IPS DF 6.9 (cell line): ENCODE results near the gene JAZF1.

Source experiments
- DNase-seq: peaks from one replicate; pipeline ENCODE4 v3.0.0-alpha.2; 2013; ENCODE audit warnings: low read depth, low spot score
- H3K27ac ChIP-seq: one replicate; pipeline ENCODE4 v1.5.1; 2013; ENCODE audit warnings: low read length, control low read depth
- H3K27me3 ChIP-seq: 2 replicates; pipeline ENCODE4 v1.6.1; 2013; ENCODE audit warnings: mild to moderate bottlenecking, low read length; ENCODE audit not compliant: control insufficient read depth, insufficient read depth
- H3K36me3 ChIP-seq: 2 replicates; pipeline ENCODE4 v1.6.1; 2013; ENCODE audit warnings: low read length; ENCODE audit not compliant: control insufficient read depth, insufficient read depth
- H3K4me1 ChIP-seq: 2 replicates; pipeline ENCODE4 v1.6.1; 2013; ENCODE audit warnings: low read length; ENCODE audit not compliant: control insufficient read depth, insufficient read depth
- H3K4me3 ChIP-seq: 2 replicates; pipeline ENCODE4 v1.5.1; 2013; ENCODE audit warnings: mild to moderate bottlenecking, low read length
- H3K9me3 ChIP-seq: 2 replicates; pipeline ENCODE4 v1.6.1; 2013; ENCODE audit warnings: low read length, inconsistent platforms; ENCODE audit not compliant: control insufficient read depth, insufficient read depth
- WGBS: extraction: QIAGEN DNeasy Blood & Tissue Kit; methylation state at CpG from one replicate; pipeline ENCODE4 v1.1.7; 2013; ENCODE audit warnings: mixed read lengths, missing lambda C conversion rate; ENCODE audit not compliant: insufficient read length, insufficient coverage; 5-methylcytosine and 5-hydroxymethylcytosine counted together

The JAZF1 gene

GRCh38 chr7:28137463-28137862, 43.1 kb downstream of the JAZF1 start:
- Histone ChIP-seq H3K9me3 (no peaks in the 10 kb centered on the region), H3K27me3 (no peaks in the 10 kb centered on the region), H3K36me3 (no peaks in the 10 kb centered on the region), H3K4me3 (no peak overlapping the region), H3K27ac (no peak overlapping the region), H3K4me1 (no peaks in the 10 kb centered on the region)
- WGBS: no CpG with 5 or more reads among the region's 7 CpGs
- no peak for DNase-seq

- Histone ChIP-seq H3K9me3 (no peaks in the 10 kb centered on the region), H3K27ac (no peak overlapping the region), H3K36me3 (no peaks in the 10 kb centered on the region), H3K27me3 (no peaks in the 10 kb centered on the region), H3K4me3 (no peak overlapping the region), H3K4me1 (no peaks in the 10 kb centered on the region)
- WGBS: no CpG with 5 or more reads among the region's 8 CpGs
- DNase-seq: no peak
Measured at GRCh38 chr7:28136885-28137284, 43.7 kb downstream of the JAZF1 start.

GRCh38 chr7:28136420-28136819, 44.2 kb downstream of the JAZF1 start:
- H3K4me3 ChIP-seq: no peak overlapping the region
- WGBS: no CpG with 5 or more reads among the region's 3 CpGs

GRCh38 chr7:28135760-28136159, 44.8 kb downstream of the JAZF1 start:
- Histone ChIP-seq H3K9me3 (no peaks in the 10 kb centered on the region), H3K36me3 (no peaks in the 10 kb centered on the region), H3K4me3 (no peak overlapping the region), H3K27ac (no peak overlapping the region), H3K27me3 (no peaks in the 10 kb centered on the region), H3K4me1 (no peaks in the 10 kb centered on the region)
- WGBS: no CpG with 5 or more reads among the region's 3 CpGs
- no peak for DNase-seq

More at GRCh38 chr7:28136420-28136819, 44.2 kb downstream of the JAZF1 start:
- Histone ChIP-seq H3K4me1 (no peaks in the 10 kb centered on the region), H3K36me3 (no peaks in the 10 kb centered on the region), H3K9me3 (no peaks in the 10 kb centered on the region), H3K27me3 (no peaks in the 10 kb centered on the region), H3K27ac (no peak overlapping the region)
- no peak for DNase-seq

GRCh38 chr7:28135315-28135714, 45.3 kb downstream of the JAZF1 start:
- Histone ChIP-seq H3K4me1 (no peaks in the 10 kb centered on the region), H3K9me3 (no peaks in the 10 kb centered on the region), H3K27me3 (no peaks in the 10 kb centered on the region), H3K36me3 (no peaks in the 10 kb centered on the region), H3K4me3 (no peak overlapping the region), H3K27ac (no peak overlapping the region)
- no peak for DNase-seq
- no CpG with 5 or more reads among the region's 4 CpGs for WGBS

- Histone ChIP-seq H3K27ac (no peak overlapping the region), H3K27me3 (no peaks in the 10 kb centered on the region), H3K36me3 (no peaks in the 10 kb centered on the region), H3K4me1 (no peaks in the 10 kb centered on the region), H3K4me3 (no peak overlapping the region), H3K9me3 (no peaks in the 10 kb centered on the region)
- no peak for DNase-seq
- no CpG with 5 or more reads among the region's 1 CpG for WGBS
Measured at GRCh38 chr7:28133872-28134271, 46.7 kb downstream of the JAZF1 start.

GRCh38 chr7:28132959-28133870, 47.4 kb downstream of the JAZF1 start:
- no peak overlapping the region for H3K27ac ChIP-seq
- no peaks in the 10 kb centered on the region for H3K36me3 ChIP-seq
- no peak for DNase-seq
- H3K4me1 ChIP-seq: no peaks in the 10 kb centered on the region
- WGBS: no CpG with 5 or more reads among the region's 1 CpG
- H3K9me3 ChIP-seq: no peaks in the 10 kb centered on the region
- H3K27me3 ChIP-seq: no peaks in the 10 kb centered on the region
- H3K4me3 ChIP-seq: no peak overlapping the region

GRCh38 chr7:28130277-28130676, 50.3 kb downstream of the JAZF1 start:
- Histone ChIP-seq H3K4me1 (peaks cover 6% of the 10 kb centered on the region; the same call in 1 of the 2 replicates), H3K27ac (no peak overlapping the region), H3K36me3 (no peaks in the 10 kb centered on the region), H3K9me3 (no peaks in the 10 kb centered on the region), H3K4me3 (no peak overlapping the region), H3K27me3 (0 out of 2 replicates have a peak, but pooled peaks cover 2% of the 10 kb centered on the region)
- WGBS: no CpG with 5 or more reads among the region's 3 CpGs
- no peak for DNase-seq

- Histone ChIP-seq H3K4me1 (peaks cover 6% of the 10 kb centered on the region; the same call in 1 of the 2 replicates), H3K9me3 (no peaks in the 10 kb centered on the region), H3K27me3 (0 out of 2 replicates have a peak, but pooled peaks cover 2% of the 10 kb centered on the region), H3K36me3 (no peaks in the 10 kb centered on the region), H3K4me3 (no peak overlapping the region), H3K27ac (no peak overlapping the region)
- no peak for DNase-seq
Measured at GRCh38 chr7:28128608-28129007, 52.0 kb downstream of the JAZF1 start.

- H3K36me3 ChIP-seq: no peaks in the 10 kb centered on the region
- WGBS: no CpG with 5 or more reads among the region's 5 CpGs
- H3K4me3 ChIP-seq: no peak overlapping the region
- DNase-seq: no peak
- H3K9me3 ChIP-seq: no peaks in the 10 kb centered on the region
- no peak overlapping the region for H3K27ac ChIP-seq
- peaks cover 6% of the 10 kb centered on the region; the same call in 1 of the 2 replicates for H3K4me1 ChIP-seq
- H3K27me3 ChIP-seq: 0 out of 2 replicates have a peak, but pooled peaks cover 2% of the 10 kb centered on the region
Measured at GRCh38 chr7:28126410-28127041, 54.1 kb downstream of the JAZF1 start.
